Activated naive CD4-positive, alpha-beta T cell treated with anti-CD3 and anti-CD28 coated beads for 36 hours (primary cell): ENCODE measurements around the gene ADK. TPM values are rescaled to one million over a fixed set of nuclear protein-coding genes. Genes with fewer than 3 reads are reported as not detected.
"Not testable (repeated sequence)": the region's sequence is repeated elsewhere in the genome, so short reads cannot be mapped to it uniquely, and the experiment has no call there.

Source experiments
- CTCF ChIA-PET: fragments of 350-600 bp; sonication (Branson Sonifier 250); formaldehyde crosslinking; loops from one replicate; lab custom pipeline; 2021; ENCODE audit warnings: antibody characterized with exemption; lab: Charles Lee
- DNase-seq: peaks from one replicate; pipeline ENCODE4 v3.0.0-alpha.2; 2020
- H3K27ac Mint-ChIP-seq: one replicate; pipeline ENCODE4 v1.8.0; 2021; ENCODE audit warnings: mild to moderate bottlenecking, mixed read lengths
- H3K27me3 Mint-ChIP-seq: one replicate; pipeline ENCODE4 v1.8.0; 2021; ENCODE audit warnings: low read depth, mixed read lengths
- H3K36me3 Mint-ChIP-seq: one replicate; pipeline ENCODE4 v1.8.0; 2021; ENCODE audit warnings: low read depth, mixed read lengths
- H3K4me1 Mint-ChIP-seq: one replicate; pipeline ENCODE4 v1.8.0; 2021; ENCODE audit warnings: low read depth, mixed read lengths
- H3K4me3 Mint-ChIP-seq: one replicate; pipeline ENCODE4 v1.8.0; 2021; ENCODE audit warnings: mild to moderate bottlenecking, moderate library complexity, mixed read lengths
- H3K9me3 Mint-ChIP-seq: one replicate; pipeline ENCODE4 v1.8.0; 2021; ENCODE audit warnings: mixed read lengths
- intact Hi-C: fragments of 100-400 bp; cut with micrococcal nuclease; formaldehyde crosslinking; loops from one replicate; pipeline ENCODE4 v1.15.1; 2023
- total RNA-seq, 2 experiments: library from RNA; stranded (reverse); gene quantifications; one replicate each; pipeline ENCODE4 v1.2.3, GENCODE V29; 2021

Gene ADK
- total RNA-seq, 2 experiments from 2014 or later = 43.4 to 43.9 TPM

DNA sequence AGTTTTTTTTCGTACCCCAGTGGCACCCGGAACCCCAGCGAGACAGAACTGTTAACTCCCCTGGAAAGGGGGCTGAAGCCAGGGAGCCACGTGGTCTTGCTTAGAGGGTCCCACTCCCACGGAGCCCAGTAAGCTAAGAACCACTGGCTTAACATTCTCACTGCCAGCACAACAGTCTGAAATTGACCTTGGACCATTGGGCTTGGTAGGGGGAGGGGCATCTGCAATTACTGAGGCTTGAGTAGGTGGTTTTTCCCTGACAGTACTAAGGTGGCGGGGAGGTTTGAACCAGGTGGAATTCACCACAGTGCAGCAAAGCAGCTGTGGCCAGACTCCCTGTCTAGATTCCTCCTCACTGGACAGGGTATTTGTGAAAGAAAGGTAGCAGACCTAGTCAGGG is 196.5 kb downstream of the ADK start:
- no peak for DNase-seq
- intact Hi-C loops = no loop called here
- Mint-ChIP-seq H3K4me3 (no peak overlapping the region), H3K9me3 (peaks cover 34% of the 10 kb centered on the region), H3K27ac (no peak overlapping the region), H3K27me3 (no peaks in the 10 kb centered on the region), H3K4me1 (peaks cover 2% of the 10 kb centered on the region), H3K36me3 (peaks cover 42% of the 10 kb centered on the region)
- CTCF ChIA-PET = interaction anchor here (0.6 kb wide), 1 partner anchor 119 kb away, joined by 5 read pairs; no protein-coding TSS in a partner anchor

DNA sequence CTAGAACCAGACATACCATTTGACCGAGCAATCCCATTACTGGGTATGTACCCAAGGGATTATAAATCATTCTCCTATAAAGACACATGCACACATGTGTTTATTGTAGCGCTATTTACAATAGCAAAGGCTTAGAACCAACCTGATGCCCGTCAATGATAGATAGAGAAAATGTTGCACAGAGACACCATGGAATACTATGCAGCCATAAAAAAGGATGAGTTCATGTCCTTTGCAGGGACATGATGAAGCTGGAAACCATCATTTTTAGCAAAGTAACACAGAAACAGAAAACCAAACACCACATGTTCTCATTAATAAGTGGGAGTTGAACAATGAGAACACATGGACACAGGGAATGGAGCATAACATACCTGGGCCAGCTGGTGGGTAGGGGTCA is 202.0 kb downstream of the ADK start:
- H3K4me1 Mint-ChIP-seq, H3K27ac Mint-ChIP-seq, intact Hi-C loops, DNase-seq, H3K4me3 Mint-ChIP-seq, CTCF ChIA-PET, H3K27me3 Mint-ChIP-seq: not testable (repeated sequence)
- peaks cover 28% of the 10 kb centered on the region for H3K9me3 Mint-ChIP-seq
- peaks cover 23% of the 10 kb centered on the region for H3K36me3 Mint-ChIP-seq

DNA sequence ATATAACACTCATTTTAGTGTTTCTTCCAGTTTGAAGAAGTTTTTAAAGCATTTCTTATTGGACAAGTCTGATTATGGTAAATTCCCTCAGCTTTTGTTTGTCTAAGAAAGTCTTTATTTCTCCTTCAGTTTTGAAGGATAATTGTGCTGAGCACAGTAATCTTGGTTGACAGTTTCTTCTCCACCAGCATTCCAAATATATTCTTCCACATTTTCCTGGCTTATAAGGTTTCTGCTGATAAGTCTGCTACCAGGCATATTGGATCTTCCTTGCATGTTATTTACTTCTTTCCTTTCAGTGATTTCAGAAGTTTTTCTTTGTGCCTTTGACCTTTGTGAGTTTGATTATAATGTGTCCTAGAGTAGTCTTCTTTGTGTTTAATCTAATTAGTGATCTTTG is 210.7 kb downstream of the ADK start:
- intact Hi-C loops = no loop called here
- Mint-ChIP-seq H3K4me3 (no peak overlapping the region), H3K9me3 (peaks cover 33% of the 10 kb centered on the region), H3K27ac (no peak overlapping the region), H3K27me3 (no peaks in the 10 kb centered on the region), H3K4me1 (peaks cover 13% of the 10 kb centered on the region), H3K36me3 (peaks cover 54% of the 10 kb centered on the region)
- CTCF ChIA-PET = no interaction called here
- no peak for DNase-seq

DNA sequence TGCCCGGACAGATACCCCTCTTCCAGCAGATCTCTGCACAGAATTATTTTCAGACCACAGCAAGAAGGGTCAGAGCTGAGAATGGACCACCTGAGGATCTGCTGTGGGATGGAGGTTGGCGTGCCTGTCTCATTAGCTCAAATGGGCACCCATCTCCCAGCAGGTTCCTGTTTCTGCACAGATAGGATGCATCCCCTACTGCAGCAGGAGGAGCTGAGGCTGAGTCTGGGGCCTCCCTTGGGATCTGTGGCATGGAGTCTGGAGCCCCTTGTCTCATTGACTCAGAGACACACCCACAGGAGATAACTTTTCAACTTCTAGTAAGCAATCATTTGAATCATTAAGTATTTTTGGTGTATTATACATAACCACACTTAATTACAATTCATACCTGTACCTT is 212.7 kb downstream of the ADK start:
- H3K27me3 Mint-ChIP-seq = no peaks in the 10 kb centered on the region
- intact Hi-C loops = no loop called here
- peaks cover 30% of the 10 kb centered on the region for H3K9me3 Mint-ChIP-seq
- no peak overlapping the region for H3K27ac Mint-ChIP-seq
- H3K36me3 Mint-ChIP-seq = peaks cover 52% of the 10 kb centered on the region
- no peak overlapping the region for H3K4me3 Mint-ChIP-seq
- H3K4me1 Mint-ChIP-seq = peaks cover 13% of the 10 kb centered on the region
- CTCF ChIA-PET = no interaction called here
- DNase-seq = no peak

DNA sequence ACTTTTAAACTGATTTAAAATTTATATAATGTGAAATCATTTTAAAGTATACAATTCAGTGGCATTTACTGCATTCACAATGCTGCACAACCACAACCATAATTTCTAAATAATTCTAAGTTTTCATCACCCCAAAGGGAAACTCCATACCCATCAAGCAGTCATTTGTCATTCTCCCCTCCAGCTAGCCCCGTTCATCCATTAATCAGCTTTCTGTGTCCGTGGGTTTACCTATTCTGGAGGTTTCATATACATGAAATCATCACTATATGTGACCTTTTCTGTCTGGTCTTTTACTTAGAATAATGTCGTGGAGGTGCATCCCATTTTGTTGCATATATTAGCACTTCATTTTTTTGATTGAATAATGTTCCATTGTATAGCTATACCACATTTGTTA is 214.1 kb downstream of the ADK start:
- Mint-ChIP-seq H3K9me3 (peaks cover 21% of the 10 kb centered on the region), H3K36me3 (peaks cover 46% of the 10 kb centered on the region), H3K27ac (no peak overlapping the region), H3K4me3 (no peak overlapping the region), H3K27me3 (no peaks in the 10 kb centered on the region), H3K4me1 (peaks cover 13% of the 10 kb centered on the region)
- DNase-seq = no peak
- CTCF ChIA-PET = interaction anchor here (0.6 kb wide), 1 partner anchor 655 kb away, joined by 3 read pairs; no protein-coding TSS in a partner anchor
- intact Hi-C loops = no loop called here

DNA sequence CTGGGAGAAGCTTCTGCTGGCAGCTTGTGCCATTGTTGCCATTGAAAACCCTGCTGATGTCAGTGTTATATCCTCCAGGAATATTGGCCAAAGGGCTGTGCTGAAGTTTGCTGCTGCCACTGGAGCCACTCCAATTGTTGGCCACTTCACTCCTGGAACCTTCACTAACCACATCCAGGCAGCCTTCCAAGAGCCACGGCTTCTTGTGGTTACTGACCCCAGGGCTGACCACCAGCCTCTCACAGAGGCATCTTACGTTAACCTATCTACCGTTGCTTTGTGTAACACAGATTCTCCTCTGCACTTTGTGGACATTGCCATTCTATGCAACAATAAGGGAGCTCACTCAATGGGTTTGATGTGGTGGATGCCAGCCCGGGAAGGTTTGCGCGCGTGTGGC is 220.7 kb downstream of the ADK start:
- Mint-ChIP-seq H3K9me3 (no peaks in the 10 kb centered on the region), H3K4me3 (no peak overlapping the region), H3K4me1 (no peaks in the 10 kb centered on the region), H3K36me3 (peaks cover 18% of the 10 kb centered on the region), H3K27ac (no peak overlapping the region), H3K27me3 (no peaks in the 10 kb centered on the region)
- CTCF ChIA-PET = no interaction called here
- intact Hi-C loops = no loop called here
- no peak for DNase-seq

DNA sequence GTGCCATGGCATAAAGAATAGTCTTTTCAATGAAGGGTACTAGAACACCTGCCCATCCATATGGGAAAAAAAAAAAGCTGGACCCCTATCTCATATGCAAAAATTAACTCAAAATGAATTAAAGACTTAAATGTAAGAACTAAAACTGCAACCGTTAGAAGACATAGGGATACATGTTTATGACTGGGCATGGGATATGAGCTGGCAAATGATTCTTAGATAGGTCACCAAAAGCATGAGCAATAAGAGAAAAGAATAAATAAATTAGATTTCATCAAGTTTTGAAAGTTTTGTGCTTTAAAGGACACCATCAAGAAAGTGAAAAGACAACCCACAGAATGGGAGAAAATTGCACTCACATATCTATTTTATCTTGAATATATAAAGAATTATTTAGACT is 222.0 kb downstream of the ADK start:
- Mint-ChIP-seq H3K4me1 (no peaks in the 10 kb centered on the region), H3K9me3 (no peaks in the 10 kb centered on the region), H3K36me3 (peaks cover 21% of the 10 kb centered on the region), H3K27me3 (no peaks in the 10 kb centered on the region), H3K4me3 (no peak overlapping the region), H3K27ac (no peak overlapping the region)
- DNase-seq = no peak
- intact Hi-C loops = no loop called here
- CTCF ChIA-PET = interaction anchor here (0.7 kb wide), 1 partner anchor 644 kb away, joined by 4 read pairs; no protein-coding TSS in a partner anchor

DNA sequence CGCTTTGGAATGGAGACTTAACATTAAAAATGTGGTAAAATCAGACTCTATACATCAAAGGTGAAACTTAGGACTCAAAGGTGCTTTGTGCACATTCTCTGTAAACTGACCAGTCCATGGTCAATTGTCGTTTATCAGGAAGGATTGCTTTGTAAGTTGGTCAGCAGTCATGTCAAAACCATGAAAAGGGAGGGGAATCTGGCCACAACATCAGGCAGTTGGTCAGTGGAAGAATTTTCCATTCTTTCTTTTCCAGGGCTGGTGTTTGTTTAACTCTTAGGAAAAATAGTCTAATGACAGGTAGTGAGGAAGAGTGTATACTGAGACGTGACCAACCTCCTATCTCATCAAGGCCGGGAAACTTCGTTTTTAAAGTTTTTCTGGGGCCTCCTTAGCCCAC is 226.5 kb downstream of the ADK start:
- H3K27ac Mint-ChIP-seq = no peak overlapping the region
- CTCF ChIA-PET = no interaction called here
- peaks cover 8% of the 10 kb centered on the region for H3K36me3 Mint-ChIP-seq
- no peaks in the 10 kb centered on the region for H3K27me3 Mint-ChIP-seq
- intact Hi-C loops = no loop called here
- H3K4me1 Mint-ChIP-seq = peaks cover 15% of the 10 kb centered on the region
- no peak overlapping the region for H3K4me3 Mint-ChIP-seq
- H3K9me3 Mint-ChIP-seq = peaks cover 3% of the 10 kb centered on the region
- DNase-seq = no peak

DNA sequence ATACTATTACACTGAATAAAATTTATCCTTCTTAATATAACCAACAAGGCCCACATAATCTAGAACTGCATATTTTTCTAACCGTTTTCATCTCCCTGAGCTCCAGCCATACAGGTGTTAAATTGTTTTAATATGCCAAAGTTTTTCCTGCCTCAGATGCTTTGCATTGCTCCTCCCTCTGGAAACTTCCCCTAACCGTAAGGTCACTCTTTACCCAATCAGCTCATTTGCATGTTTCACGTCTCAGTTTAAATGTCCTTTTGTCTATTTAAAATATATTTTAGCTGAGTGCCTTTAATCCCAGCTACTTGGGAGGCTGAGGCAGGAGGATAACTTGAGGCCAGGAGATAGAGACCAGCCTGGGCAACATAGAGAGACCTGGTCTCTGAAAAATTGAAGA is 228.5 kb downstream of the ADK start:
- intact Hi-C loops = no loop called here
- H3K4me1 Mint-ChIP-seq = peaks cover 25% of the 10 kb centered on the region

DNA sequence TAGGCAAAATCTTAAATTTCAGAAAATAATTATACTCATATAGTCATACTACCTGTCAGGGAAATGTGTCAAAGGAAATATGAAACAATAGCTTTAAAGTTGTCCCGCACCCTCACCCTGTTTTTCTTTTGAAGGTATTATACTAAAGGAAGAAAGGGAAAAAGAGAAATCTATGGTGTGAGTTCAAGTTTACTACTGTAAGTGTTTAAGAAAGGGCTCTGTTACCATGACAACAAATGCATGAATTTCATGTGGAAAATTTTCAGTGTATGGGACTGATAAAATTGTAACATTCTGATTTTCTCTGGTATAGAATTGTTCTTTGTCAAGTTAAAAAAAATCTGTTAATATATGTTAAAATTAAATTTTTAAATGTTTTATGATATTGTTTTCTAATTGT is 229.8 kb downstream of the ADK start:
- peaks cover 3% of the 10 kb centered on the region for H3K9me3 Mint-ChIP-seq
- no peak for DNase-seq
- peaks cover 8% of the 10 kb centered on the region for H3K36me3 Mint-ChIP-seq
- CTCF ChIA-PET = interaction anchor here (0.8 kb wide), 1 partner anchor 24 kb away, joined by 3 read pairs; no protein-coding TSS in a partner anchor
- no peak overlapping the region for H3K27ac Mint-ChIP-seq
- intact Hi-C loops = no loop called here
- H3K4me3 Mint-ChIP-seq = no peak overlapping the region
- H3K27me3 Mint-ChIP-seq = no peaks in the 10 kb centered on the region
- peaks cover 31% of the 10 kb centered on the region for H3K4me1 Mint-ChIP-seq

More for the DNA sequence above, 228.5 kb downstream of the ADK start:
- peaks cover 3% of the 10 kb centered on the region for H3K9me3 Mint-ChIP-seq
- no peak overlapping the region for H3K27ac Mint-ChIP-seq
- no peak for DNase-seq
- CTCF ChIA-PET = no interaction called here
- peaks cover 8% of the 10 kb centered on the region for H3K36me3 Mint-ChIP-seq
- no peaks in the 10 kb centered on the region for H3K27me3 Mint-ChIP-seq
- H3K4me3 Mint-ChIP-seq = no peak overlapping the region

DNA sequence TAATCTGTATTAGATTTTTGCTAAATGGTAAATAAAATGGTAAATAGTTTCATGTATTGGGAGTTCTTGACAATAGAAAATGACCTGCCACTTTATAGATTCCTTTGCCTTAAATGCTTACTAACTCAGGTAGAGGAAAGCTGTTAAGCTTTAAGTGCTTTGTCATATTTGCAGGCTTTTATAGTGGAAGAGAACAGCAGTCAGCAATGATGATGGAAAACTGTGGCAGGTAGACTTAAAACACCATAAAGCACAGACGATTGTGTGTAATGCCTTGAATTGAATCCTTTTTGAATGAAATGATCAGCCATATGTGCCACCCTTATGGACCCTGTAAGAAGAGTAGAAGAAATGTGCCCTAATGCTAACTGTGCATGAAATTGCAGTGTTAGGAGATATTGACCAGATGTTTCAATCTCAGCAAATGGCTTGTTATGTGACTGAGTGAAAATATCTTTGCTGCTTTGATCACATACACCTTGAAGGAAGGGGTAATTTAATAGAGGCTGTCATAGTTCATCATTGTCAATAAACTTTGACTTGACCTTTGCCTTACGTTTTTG is 230.4 kb downstream of the ADK start:
- Mint-ChIP-seq H3K36me3 (peaks cover 8% of the 10 kb centered on the region), H3K9me3 (peaks cover 3% of the 10 kb centered on the region), H3K27ac (no peak overlapping the region), H3K4me3 (no peak overlapping the region), H3K27me3 (no peaks in the 10 kb centered on the region), H3K4me1 (peaks cover 35% of the 10 kb centered on the region)
- no peak for DNase-seq
- CTCF ChIA-PET = interaction anchor here (0.8 kb wide), 1 partner anchor 24 kb away, joined by 3 read pairs; no protein-coding TSS in a partner anchor
- intact Hi-C loops = no loop called here

DNA sequence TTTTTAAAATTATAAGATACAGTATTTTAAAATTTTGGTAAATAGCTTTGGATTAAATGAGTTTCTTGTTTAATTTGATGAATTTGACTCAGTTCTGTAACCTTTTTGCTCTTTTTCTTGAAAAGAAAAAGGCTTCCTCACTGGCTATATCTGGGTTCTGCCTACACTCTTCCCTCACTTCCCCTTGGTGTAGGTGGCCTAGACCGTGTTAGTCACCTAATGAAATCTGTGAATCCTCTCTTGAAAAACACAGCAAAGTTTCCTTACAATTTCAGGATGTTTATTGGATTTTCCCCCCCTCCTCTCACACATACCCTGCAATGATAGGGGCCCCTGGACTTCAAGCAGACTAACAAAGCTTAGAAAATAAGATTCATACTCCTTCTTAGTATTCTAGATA is 231.6 kb downstream of the ADK start:
- Mint-ChIP-seq H3K27me3 (no peaks in the 10 kb centered on the region), H3K27ac (no peak overlapping the region), H3K4me3 (no peak overlapping the region), H3K4me1 (peaks cover 35% of the 10 kb centered on the region), H3K36me3 (peaks cover 5% of the 10 kb centered on the region), H3K9me3 (peaks cover 3% of the 10 kb centered on the region)
- DNase-seq = no peak
- CTCF ChIA-PET = no interaction called here
- intact Hi-C loops = no loop called here

DNA sequence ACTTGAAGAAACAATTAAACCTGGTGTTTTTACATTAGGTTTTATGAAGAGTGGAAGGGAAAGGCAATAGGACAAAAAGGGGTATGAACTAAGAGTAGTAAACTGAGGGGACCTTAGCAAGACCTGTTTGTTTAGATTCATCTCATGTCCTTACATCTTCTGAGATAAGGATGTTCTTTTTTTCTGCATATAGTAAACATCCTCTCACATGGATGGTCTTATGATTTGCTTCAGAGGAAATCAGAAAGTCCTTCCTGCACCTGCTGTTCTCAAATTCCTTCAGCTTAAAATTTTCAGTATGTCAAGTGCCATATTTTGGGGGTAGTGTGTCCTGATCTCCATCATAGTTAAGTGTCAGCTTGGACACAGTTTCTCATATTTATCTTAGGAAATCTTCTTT is 232.6 kb downstream of the ADK start:
- intact Hi-C loops = no loop called here
- peaks cover 2% of the 10 kb centered on the region for H3K36me3 Mint-ChIP-seq
- H3K9me3 Mint-ChIP-seq = no peaks in the 10 kb centered on the region
- no peak overlapping the region for H3K4me3 Mint-ChIP-seq
- no peak overlapping the region for H3K27ac Mint-ChIP-seq
- CTCF ChIA-PET = no interaction called here
- peaks cover 35% of the 10 kb centered on the region for H3K4me1 Mint-ChIP-seq
- DNase-seq = no peak
- no peaks in the 10 kb centered on the region for H3K27me3 Mint-ChIP-seq
